NCI-H1048 (cell line): ENCODE results near the gene CCDC14.
"Not testable (repeated sequence)": the region's sequence is repeated elsewhere in the genome, so short reads cannot be mapped to it uniquely, and the experiment has no call there.

ENCODE experiments used
- DNase-seq: peaks from one replicate; lab custom pipeline; 2025; lab: John Stamatoyannopoulos, UW

CCDC14 gene

DNA sequence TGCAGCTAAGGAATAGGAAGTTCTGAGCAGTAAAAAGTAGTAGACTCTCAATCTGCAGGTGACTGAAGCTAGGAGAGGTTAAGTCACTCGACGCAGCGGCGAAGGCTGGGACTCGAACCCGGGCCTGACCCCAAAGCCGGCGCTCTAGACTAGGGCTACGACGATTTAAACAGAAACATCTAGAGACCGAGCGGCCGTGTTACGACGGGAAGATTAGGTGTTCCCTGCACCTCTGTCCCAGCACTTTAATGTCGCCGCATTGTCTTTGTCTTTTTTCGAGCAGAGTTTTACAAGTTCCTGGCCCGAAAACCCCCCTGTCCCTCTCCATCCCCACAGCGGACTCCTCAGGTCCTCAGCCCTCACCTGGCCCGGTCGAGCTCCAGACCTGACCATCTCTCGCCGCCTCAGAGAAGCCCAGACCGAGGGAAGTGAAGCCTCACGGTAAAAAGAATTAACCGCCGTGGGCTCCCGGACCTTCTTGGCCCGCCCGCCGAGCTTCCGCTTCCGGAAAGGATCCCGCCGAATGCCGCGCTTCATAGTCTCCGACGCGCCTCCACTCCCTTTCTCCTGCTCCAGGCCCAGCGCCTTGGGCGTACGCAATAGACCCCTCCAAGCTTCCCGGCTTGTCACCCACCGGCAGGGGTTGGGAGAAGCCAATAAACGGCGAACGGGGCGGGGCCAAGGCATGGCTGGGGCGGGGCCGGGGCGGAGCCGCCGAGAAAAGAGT lies at the start of gene CCDC14:
TSS of gene CCDC14 (minus strand) at position 449 of the 727 bp plus-strand sequence. CDS start at position 393, 56 bp downstream.
- peak; percentile 97 for DNase-seq

DNA sequence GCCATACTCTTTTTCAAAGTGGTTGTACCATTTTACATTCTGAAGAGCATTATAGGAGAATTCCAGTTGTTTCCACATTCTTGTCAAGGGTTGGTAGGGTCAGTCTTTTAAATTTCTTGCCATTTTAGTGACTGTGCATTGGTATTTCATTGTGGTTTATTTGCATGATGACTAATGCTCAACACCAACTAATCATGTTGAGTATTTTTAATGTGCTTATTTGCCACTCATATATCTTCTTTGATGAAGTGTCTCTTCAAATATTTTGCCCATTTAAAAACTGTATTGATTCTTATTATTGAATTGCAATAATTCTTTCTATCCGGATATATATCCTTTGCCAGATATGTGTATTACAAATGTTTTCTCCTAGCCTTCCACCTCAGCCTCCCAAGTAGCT lies 47.3 kb upstream of the CCDC14 start:
- not testable (repeated sequence) for DNase-seq

DNA sequence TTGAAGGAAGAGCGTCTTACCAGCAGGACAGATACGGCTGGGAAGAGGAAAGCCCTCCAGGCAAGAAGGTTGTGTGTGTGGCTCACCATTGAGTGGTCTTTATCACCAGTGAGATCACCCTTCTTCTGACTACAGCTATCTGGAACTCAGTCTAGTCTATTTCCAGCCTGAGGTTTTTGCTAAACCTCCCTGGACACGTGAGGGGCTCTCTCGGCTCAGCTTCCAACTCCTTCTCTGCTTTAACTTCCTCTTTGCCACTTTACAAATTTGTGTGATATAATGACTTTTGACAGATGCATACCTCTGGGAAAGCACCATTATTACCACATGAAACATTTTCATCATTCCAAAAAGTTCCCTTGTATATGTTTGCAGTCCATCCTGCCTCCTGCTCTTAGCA lies 46.2 kb upstream of the CCDC14 start:
- no peak for DNase-seq

GRCh38 chr3:124002405-124003079 lies 41.5 kb upstream of the CCDC14 start:
- DNase-seq: peak; percentile 7

DNA sequence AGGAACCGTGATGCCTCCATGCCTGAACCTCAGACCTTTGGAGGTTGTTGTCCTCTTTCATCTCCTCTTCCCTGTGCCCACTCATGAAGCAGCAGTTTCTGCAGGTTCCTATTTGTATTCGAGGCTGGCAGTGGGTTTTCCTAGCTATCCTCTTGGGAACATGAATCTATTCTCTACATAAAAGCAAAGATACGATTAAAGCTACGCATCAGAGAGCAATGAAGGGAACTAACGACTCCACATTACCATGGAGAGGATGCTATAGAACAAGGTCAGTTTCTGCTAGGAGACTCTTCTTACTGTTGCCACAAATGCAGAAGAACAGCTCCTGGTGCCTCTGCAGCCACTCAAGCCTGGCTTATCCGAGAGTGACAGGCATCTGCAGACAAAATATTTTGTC lies 40.3 kb upstream of the CCDC14 start:
- not testable (repeated sequence) for DNase-seq

DNA sequence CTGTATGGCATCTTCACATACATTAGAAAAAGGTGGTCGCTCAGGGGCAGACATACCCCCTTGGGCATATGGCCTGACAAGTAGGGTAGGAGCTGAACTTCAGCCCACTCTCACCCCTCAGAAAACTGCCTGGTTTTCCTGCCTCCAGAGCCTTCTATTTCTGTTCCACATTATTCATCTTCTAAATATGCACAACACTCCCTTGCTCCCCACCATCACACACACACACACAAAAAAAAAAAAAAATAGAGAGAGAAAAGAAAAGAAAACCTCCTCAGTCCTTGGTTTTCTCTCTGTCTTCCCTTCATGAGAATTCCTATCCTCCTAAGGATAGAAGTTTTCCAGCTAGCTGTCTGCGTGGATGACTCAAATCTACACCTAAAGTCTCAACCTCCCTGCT lies 36.5 kb upstream of the CCDC14 start:
- no peak for DNase-seq

- DNase-seq: no peak
Measured at GRCh38 chr3:123993818-123994217, 32.8 kb upstream of the CCDC14 start.

DNA sequence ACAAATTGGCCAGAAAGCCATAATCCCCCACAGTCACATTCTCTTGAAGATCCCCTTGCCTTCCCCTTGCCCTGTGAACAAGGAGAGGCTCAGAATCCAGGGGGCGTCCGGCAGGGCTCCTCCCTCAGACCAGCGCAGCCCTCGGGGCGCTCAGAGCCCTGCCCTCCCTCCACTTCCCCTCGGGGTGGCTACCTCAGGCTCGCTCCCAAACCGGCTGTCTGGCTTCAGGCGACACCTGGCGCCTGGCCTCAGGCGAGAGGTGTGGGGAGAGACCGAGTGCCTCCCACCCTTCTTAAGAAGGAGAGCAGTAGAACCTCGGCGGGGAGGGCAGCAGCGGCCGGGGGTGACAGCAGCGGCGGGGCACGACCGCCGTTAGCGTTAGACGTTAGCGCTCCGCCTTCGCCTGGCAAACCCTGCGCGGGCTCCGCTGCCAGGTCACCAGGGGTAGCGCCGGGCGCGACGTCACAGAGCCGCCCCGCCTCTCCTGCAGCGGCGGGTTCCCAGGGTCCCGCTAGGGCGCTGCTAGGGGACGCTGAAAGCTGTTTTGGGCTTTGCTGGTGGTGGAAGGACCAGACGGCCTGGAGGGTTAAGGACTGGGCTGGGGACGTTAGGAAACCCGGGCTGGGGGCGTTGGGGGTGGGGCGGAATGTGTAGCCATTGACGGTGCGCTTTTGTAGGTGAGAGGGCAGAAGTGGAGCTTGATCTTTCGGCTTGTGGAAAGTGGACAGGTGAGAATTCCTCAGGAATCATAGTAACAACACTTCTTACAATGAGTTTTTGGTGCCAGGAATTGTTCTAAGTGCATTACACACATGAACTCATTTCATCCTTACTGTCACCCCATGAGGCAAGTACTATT lies 30.9 kb upstream of the CCDC14 start, which contains the start of gene ROPN1:
TSS of gene ROPN1 (minus strand) at position 395 of the 859 bp plus-strand sequence. CDS start 11,643 bp downstream, outside the sequence.
- DNase-seq: not testable (repeated sequence)

- no peak for DNase-seq
Measured at GRCh38 chr3:123986427-123986826, 25.4 kb upstream of the CCDC14 start.

DNA sequence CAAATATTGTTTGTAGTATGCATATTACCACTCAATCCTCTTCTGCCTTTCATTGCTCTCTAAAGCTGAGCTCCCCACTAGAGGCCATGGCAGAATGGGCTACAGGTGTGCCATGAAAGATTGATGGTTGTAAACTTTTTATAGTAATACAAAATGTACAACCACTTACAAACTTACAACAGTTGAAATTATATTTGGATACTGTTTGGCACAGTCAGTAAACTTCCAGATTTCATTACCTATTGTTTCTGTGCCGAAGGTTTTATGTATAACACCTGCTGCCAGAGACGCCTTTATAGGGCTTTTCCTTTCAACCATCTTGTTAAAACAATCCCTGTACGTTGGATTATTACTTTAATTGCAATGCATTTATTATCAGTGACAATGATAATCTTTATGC lies 23.9 kb upstream of the CCDC14 start:
- DNase-seq: no peak

GRCh38 chr3:123984350-123984749 lies 23.3 kb upstream of the CCDC14 start:
- DNase-seq: no peak

GRCh38 chr3:123981317-123981716 lies 20.3 kb upstream of the CCDC14 start:
- DNase-seq: not testable (repeated sequence)

DNA sequence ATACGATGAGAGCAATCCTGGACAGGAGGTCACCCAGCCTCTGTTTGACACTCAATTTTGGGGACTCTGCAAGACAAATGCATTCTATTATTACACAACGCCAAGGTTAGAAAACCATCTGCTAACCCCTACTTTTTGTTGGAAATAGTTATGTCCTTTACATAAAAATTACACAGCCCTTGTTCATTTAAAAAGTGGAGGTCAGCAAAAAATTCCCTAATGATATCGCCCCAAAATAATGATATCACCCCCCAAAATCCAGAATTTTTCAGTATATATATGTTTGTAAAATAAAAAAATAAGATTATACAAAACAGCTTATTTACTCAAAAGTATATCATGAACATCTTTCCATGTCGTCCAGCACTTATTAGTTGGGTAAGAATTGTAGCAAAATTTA lies 19.5 kb upstream of the CCDC14 start:
- no peak for DNase-seq

GRCh38 chr3:123979525-123980501 lies 18.8 kb upstream of the CCDC14 start:
- DNase-seq: not testable (repeated sequence)

- not testable (repeated sequence) for DNase-seq
Measured at GRCh38 chr3:123976904-123977303, 15.9 kb upstream of the CCDC14 start.

DNA sequence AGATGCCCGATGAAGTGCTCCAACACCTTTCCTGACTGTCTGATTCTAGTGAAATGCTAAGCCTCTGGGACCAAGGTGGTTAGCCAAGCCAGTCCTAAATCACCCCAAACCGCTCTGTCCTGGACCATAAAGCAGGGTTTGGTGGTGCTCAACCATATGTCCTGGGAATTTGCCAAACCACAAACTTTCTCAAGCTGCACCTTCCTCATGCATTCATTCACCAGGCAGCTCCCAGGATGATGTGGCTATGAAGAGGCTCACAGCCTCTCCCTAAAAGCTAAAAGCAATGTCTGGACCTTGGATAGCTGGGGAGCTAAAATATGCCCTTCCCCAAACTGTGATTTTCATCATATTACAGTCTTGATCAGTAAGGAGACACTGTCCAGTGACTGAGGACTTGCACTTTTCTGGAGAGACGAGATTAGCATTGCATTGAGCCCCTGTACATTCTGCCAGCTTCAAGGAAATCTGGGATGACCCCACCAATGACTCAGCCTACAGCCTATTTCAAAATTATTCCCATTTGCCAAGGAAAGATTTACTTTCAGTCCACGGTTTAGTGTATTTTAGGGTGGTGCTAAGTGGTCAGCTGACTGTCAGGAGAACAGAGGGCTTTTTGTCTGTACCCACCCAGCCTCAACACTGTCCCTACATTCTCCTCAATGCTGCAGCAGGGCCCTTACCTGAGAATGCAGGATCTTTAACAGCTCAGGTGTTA lies 15.3 kb upstream of the CCDC14 start:
- not testable (repeated sequence) for DNase-seq

DNA sequence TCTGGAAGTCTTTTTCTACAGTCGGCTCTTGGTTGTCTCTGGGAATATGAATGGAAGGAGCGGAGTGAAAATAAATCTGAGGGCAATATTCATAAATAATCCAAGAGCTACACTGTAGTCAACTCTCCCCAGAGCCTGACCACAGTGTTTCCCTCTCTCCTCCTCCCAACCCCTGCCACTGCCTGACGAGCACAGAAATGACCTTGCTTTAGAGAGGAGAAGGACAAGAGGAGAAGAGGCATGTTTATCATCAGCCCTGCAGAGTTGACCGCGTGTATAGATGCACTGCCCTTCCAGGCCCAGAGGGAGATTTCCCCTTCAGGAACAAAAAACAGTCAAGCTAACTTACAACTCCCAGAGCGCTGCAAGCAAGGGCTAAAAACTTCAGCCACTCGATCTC lies 14.0 kb upstream of the CCDC14 start:
- not testable (repeated sequence) for DNase-seq

DNA sequence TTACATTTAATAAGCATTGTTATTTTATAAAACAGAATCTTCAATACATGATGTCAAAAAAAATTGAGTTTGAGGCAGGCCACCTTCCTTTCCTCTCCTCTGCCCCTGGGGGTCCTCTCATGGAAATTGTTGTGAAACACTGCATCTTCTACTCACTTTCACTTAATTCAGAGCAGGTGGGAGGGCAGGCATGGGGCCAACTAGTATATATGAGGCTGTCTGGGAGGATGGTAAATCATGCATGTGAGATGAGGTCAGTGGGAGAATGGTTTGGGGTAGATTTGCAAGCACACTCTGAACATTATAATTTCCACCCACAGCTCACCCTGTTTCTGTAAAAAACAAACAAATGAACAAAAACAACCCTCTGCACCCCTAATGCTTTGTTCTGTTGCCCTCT lies 10.4 kb upstream of the CCDC14 start:
- DNase-seq: no peak

DNA sequence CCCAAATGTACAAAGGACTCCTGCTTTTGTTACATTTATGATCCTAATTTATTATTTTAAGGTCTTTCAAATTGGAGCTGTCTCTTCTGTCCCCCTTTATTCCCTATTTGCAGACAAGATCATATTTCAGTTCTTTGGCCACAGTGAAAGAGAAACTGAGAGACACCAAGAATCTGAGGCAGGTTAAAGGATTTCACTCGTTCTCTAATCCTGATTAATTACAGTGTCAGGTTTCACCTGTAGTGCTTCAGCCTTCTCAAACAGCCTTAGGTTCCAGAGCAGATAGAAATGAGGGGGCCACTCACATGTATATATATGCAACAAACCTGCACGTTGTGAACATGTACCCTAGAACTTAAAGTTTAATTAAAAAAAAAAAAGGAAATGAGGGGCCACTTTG lies 6.2 kb upstream of the CCDC14 start:
- not testable (repeated sequence) for DNase-seq

- not testable (repeated sequence) for DNase-seq
Measured at GRCh38 chr3:123966799-123967198, 5.8 kb upstream of the CCDC14 start.
